IPS DF 4.7 (cell line): ENCODE data around the gene OR2G3.

Source experiments
- DNase-seq: peaks from one replicate; pipeline ENCODE4 v3.0.0-alpha.2; 2013; ENCODE audit warnings: low spot score; ENCODE audit errors: extremely low read depth

The OR2G3 gene

DNA sequence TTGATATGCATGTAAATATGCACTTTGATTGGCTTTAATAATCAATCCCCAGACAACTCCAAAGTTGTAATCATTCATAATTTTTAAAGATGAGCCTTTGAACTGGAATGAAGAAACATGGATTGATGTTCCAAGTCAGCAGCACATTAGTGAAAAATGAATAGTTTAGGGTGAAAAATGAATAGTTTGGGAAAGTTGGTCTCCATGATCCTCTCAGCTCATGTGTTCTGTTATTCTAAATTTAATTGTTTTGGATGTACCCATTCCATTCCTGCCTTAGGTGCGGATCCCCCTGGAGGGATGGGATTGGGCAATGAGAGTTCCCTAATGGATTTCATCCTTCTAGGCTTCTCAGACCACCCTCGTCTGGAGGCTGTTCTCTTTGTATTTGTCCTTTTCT, at the start of gene OR2G3:
Gene OR2G3 (plus strand): TSS at position 301 of the 400 bp plus-strand sequence. CDS start 0 bp downstream, at position 301.
- DNase-seq: no peak

DNA sequence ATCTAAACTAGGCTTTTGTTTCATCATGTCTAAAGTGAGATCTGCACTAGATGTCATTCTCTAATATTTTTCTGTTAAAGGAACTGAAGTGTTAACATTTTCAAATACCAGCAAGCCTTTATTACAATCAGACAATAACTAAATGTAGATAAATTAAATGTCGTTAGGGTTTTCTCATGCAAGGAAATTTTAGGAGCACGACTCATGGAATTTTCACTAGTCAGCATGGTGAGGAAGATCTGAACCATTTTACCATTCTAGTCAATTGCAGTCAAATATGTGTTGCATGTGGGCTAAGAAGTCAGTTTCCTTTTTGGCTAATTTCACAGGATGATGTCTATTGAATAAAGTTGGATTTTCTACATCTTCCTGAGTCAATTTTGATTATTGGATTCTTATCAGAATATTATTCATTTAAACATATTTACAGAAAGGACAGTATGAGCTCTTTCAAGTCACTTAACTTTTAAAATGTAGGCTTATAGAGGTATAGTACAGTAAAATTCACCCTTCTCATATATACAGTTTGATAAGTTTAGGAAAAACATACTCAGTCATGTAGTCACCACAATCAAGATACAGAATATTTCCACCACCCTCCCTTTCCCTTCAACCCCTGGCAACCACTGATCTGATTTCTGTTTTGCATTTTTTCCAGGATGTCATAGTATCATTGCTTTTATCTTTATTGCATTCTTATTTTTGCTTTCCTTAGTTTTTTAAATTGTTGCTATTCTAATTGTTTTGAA, 47.3 kb upstream of the OR2G3 start:
- no peak for DNase-seq

DNA sequence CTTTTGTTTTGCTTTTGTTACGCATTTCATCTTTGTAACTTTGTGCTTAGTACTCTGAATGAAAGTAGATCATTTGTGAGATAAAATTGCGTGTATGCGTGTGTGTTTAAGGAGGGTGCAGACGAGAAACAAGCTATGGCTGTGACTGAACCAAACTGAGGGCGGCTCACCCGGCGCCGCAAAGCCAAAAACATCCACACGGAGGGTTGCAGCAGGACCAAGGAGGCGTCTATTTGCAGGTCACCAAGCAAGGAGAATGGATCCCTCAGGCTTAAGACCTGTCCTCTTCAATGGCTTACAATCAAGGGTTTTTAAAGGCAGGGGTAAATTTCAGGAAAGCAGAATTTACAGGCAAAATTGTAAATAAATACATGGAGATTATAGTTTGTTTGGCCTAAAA, 43.7 kb upstream of the OR2G3 start:
- no peak for DNase-seq

DNA sequence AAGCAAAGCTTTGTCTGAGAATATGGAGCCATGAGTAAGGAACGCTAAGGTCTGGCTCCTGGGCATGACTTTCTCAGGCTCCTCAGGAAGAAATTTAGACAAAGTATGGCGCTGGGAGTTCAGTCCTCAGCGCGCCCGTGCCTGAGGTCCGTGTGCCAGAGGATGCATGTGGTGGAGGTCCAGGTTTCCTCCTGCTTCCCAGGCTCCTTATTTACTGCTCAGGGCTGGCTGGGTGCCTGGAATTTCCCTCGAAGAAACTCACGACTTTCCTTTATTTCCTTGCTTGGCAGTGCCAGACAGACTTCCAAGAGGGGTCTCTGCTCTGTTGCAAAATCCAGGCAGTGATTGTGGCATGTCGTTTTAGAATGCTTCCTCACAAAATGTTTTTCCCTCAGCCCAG, 43.2 kb upstream of the OR2G3 start:
- no peak for DNase-seq

DNA sequence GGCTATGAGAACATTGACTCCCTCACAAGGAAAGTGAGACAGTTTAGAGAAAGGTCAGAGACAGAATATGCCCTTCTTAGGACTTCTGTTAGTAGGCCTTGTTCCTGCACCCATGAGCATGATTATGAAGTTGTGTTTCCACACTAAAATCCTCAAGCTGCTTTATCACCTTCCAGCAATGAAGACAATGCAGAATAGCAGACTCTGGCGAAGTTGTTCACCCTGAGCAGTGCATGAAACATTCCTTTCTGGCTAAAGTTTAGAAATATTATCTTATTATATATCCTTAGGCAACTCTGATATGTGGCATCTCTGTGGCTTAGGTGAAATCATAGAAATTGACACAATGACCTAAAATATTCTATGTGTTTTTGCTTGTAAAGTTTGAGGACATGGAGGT, 31.1 kb upstream of the OR2G3 start:
- DNase-seq: no peak

DNA sequence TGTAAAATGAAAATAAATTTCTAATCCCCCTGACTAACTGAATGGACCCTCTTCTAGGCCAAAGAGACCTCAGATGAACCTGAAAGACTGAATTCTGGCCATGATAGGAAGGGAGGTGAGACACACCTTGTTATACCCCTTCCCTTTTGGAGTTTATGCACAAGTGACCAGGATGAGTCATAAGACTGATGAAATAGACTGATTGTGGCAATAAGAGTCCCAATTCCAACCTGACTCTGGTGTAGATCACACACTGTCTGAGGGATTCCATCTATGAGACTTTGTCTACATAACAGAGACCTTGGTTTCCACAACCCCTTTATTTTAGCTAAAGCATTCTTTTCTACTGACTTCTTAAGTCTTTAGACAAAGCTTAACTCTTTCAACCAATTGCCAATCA, 30.7 kb upstream of the OR2G3 start:
- no peak for DNase-seq

DNA sequence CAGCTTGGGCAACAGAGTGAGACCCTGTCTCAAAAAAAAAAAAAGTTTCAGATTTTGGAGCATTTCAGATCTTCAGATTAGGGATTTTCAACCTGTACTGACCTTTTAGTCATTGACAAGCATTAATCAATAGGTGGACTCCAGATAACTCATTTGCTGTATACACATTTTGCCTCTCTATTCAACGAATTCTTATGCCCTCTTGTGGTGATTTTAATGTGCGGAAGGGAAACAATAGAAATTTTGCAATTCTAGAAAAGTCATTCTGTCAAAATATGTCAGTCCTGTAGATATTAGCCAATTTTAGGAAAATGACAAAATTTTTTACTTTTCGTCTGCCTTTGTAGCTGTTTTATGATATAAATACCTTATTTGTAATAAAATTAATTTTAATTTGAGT, 28.9 kb upstream of the OR2G3 start:
- DNase-seq: no peak

DNA sequence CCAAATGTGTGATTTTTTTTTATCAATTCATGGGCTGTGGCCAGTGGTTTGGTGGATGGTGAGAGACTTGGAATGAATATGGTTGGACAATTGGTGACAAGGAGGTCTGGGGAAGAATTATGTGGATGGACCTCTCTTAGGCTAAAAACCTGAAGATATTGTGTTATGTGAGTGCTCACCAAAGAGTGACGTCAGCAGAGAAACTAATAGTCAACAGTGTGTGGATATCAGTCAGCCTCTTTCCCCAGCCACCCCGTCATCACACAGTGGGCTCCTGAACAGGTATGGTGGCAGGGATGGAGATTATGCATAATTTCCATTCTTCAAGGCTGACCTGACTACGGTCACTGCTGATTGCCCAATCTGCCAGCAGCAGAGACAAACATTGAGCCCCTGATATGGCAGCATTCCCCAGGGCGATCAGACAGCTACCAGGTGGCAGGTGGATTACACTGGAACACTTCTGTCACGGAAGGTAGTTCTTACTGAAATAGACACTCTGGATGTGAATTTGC, 26.4 kb upstream of the OR2G3 start:
- DNase-seq: no peak

DNA sequence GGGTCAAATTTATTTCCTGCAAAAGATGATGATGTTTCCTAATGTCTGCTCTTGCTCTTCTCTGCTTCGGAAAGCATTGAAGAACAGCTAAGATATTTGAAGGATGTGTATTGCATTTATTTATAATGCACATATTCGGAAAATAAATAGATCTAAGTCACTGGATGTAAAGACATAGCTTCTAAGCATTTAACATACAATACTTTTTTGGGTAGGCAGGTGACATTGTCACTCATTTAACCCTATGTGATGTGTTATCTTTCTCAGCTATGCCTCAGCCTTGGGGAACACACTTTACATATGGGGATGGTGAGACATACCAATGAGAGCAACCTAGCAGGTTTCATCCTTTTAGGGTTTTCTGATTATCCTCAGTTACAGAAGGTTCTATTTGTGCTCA, 17.3 kb upstream of the OR2G3 start, which contains the start of gene OR2G2:
Gene OR2G2 (plus strand): TSS at position 301 of the 400 bp plus-strand sequence. CDS start 0 bp downstream, at position 301.
- no peak for DNase-seq

DNA sequence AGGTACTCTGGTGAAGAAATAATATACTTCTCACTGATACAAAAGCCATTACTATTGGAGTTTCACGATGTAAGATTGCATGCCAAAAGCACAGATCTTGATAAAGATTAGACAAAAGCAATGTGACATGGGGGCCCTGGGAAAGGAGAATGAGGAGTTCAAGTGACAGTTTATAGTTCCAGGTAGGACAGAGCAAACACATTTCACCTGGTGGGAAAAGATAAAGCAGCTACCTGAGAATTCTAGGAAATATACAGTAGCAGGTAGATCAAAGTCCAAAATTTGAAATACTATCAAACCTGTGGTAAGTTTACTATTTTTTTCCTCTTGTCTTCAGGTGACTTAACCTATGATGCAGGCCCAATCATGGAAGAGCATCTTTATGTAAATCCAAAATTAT, 8.0 kb downstream of the OR2G3 start:
- no peak for DNase-seq

DNA sequence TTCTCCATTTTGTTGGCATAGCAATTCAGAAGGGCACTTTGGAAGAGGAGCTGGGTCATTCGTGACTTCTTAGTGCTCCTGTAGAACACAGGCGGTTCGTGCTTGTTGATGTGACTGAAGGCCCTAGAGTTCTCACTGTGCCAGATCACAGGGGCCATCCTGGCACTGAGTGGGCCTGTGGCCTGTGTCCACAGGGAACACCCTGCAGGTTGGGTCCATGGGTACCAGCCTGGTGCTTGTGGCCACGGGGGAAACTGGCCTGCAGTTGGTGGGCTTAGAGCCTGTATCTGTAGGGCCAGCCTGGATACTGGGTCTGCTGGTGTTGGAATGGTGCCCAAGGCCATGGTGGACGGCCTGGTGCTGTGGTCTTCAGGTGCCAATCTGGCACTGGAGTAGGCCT, 9.2 kb downstream of the OR2G3 start:
- DNase-seq: no peak

DNA sequence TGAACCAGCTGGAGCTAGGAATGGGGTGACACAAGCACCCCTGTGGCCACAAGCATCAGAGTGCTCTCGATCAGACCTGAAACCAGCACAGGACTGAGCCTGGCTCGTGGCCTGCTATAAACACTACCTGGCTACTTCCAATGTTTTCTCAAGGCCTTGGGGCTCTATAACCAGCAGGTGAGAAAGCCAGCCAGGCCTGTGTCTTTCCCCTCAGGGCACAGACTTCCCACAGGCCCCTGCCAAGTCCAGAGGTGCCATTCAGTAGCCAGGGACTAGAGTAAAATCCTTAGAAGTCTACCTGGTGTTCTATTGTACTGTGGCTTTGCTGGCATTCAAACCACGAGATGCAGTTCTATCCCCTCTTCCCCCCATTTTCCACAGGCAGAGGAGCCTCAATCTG, 22.6 kb downstream of the OR2G3 start:
- DNase-seq: no peak

DNA sequence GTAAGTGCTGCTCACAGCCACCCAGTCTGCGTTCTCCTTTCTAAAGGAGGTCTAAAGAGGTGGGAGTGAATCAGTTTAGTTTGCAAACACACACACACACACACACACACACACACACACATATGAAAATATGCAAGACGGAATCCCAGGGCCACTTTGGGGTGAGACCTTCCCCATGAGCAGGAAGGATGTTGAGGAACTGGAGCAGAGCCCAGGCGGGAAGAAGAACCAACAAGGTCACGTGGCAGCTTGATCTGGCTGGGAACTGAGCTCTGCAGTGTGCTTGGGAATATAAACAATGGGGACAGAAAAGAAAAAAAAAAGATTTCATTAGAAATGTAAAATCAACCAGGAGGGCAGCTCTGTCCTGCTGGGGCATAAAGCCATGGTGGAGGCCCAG, 32.6 kb downstream of the OR2G3 start:
- no peak for DNase-seq

DNA sequence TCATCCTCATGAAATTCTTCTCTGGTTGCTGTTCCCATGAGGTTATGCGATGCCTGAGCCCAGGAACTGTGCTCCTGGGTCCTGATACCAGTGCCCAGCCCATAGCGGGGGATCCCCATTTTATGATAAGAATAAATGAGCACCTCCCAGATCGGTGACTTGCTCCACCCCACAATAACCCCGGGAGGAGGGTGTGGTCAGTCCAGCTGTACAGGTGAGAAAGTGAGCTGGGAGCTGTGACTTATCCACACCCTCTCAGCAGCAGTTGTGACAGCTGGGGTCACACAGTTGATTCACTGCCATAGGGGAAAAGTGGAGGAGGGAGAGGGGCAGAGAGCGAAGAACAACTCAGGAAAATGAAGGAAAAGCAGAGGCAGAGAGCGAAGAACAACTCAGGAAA, 33.4 kb downstream of the OR2G3 start:
- no peak for DNase-seq

DNA sequence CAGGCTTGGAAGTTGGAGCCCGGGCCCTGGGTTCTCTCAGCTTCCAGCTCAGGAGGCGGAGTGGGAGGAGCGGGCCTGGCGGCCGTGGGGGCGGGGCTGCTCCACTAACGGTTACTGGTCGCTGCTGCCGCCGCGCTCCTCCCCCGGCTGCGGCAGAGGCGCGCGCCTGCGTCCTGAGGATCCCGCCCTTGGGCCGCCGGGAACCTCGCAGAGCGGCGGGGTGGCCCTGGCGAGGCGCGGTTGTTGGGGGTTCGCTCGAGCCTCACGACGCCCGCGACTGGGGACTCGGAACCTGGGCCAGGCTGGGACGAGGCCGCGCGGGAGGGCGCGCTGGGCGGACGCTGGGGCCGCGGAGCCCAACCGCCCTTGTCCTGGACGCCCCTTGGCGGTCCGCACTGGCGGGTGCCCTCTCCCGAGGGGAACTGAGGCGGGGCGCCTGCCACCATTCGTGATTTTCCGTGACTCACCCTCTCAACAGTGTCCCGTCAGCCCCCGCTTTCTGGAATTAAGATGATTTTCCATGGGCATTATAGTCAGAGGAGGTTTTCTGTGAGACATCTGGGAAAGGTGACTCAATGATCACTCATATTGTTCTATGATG, 34.1 kb downstream of the OR2G3 start:
- no peak for DNase-seq

DNA sequence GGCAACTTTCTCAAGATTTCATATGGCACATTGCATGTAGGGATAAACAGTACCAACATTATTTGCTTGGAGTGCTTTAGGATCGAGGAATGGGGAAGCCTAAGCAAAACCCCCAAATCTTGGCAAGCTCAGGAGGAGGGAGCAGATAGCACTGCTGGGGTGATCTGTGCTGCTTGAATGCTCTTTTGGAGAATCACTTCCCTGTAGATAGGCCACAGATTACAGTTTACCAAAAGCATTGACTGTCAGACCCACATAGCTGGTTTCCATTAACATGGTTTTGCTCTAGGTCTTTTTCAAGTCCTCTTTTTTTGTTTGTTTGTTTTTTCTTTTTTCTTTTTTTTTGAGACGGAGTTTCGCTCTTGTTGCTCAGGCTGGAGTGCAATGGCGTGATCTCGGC, 37.4 kb downstream of the OR2G3 start:
- DNase-seq: no peak

DNA sequence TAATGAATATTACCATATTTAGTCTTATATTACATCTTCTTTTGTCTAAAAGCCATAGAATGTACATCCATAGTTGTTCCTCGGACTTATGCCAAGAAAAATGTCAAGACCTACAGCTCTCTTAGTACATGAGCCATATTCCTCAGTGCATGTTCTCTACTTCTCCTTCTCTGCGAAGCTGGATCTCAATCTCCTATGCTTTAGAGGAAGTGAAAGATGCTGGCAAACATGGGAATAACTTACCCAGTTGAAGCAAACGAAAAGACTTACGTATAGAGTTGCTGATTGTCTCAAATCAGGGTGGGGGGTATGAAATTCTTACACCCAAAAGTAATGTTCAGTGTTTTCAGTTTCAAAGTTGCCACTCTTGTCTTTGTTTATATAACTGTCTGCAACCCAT, 41.5 kb downstream of the OR2G3 start:
- DNase-seq: no peak

DNA sequence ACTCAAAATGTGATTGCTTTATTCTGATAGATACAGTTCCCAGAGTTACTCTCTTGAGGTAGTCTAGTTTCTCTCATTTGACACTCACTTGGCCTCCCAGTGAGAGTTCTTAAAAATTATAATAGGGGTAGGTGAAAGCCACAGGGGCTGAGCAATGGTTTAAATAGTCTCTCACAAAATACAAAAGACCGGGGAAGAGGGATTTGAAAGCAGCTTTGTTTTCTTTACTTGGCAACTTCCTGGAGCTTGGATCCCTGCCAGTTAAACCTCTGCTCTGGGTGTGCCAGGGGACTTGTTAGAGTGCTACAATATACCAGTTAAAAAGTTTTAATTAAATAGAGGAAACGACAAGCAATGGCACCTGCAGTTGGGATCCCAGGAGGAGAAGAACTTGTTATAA, 42.5 kb downstream of the OR2G3 start:
- DNase-seq: no peak

DNA sequence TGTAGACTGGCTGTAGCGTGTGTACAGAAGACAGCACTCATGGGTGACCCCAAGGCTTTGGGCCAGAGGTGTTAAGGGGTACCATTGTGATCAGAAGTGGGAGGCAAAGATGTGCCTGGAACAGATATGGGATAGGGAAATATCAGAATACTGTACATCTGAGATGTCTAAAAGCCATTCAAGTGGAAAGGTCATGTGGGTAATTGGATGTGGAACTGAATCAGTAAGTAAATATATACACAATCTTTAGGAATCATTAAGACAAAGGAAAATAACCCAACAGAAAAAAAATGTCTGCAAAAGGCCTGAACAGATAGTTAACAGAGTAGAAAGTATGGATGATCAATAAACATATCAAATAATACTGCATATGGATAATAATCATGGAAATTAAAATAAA, 47.7 kb downstream of the OR2G3 start:
- no peak for DNase-seq
